HG02588 (cell line): ENCODE data around the gene RASA3.

Experiments used
- ATAC-seq: cut with Tn5 transposase; IDR thresholded peaks from one replicate; pipeline ENCODE4 v1.9.1; 2021; ENCODE audit warnings: mild to moderate bottlenecking, moderate library complexity; ENCODE audit not compliant: unreplicated experiment

Gene RASA3

DNA sequence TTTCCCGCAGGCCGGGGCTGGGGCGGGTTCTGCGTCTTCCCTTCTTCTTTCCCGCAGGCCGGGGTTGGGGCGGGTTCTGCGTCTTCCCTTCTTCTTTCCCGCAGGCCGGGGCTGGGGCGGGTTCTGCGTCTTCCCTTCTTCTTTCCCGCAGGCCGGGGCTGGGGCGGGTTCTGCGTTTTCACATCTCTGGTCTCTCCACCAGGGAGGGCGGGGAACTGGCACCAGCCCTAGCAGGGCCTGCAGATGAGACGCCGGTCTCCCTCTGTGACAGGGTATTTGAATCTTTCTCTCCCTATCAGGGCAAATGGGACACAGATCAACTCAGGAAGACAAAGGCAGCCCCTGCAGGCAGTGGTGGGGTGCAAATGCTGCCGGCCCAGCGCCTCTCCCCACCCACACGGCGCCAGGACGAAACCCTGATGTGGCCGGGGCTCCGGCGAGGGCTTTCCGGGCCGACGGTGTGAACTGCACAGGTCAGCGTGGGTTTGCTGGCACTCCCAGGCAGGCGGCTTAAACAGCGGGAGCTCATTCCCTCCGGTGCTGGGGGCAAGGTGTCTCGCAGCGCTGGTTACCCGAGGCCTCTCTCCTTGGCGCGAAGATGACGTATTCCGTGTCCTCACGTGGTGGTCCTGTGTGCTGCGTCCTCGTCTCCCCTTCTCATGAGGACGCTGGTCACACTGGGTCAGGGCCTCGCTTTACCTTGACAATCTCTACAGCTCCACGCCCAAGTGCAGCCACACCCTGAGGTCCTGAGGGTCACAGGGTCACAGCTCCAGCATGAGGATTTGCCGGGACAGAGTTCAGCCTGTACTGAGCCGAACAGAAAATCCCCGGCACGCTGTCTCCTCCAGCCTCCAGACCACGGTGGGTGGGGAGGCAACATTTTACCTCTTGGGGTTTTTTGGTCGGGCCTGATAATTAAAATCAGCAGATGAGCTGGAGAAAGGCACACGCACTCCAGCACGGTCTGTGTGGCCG, 157.8 kb downstream of the RASA3 start:
- no peak for ATAC-seq

GRCh38 chr13:113973218-113974164, 158.9 kb downstream of the RASA3 start, which contains the start of gene C13orf46:
TSS of gene C13orf46 (minus strand) at chr13:113974076. CDS start at chr13:113973997, 79 bp downstream.
- no peak for ATAC-seq

GRCh38 chr13:113972451-113973217, 159.8 kb downstream of the RASA3 start:
- ATAC-seq, result no peak

DNA sequence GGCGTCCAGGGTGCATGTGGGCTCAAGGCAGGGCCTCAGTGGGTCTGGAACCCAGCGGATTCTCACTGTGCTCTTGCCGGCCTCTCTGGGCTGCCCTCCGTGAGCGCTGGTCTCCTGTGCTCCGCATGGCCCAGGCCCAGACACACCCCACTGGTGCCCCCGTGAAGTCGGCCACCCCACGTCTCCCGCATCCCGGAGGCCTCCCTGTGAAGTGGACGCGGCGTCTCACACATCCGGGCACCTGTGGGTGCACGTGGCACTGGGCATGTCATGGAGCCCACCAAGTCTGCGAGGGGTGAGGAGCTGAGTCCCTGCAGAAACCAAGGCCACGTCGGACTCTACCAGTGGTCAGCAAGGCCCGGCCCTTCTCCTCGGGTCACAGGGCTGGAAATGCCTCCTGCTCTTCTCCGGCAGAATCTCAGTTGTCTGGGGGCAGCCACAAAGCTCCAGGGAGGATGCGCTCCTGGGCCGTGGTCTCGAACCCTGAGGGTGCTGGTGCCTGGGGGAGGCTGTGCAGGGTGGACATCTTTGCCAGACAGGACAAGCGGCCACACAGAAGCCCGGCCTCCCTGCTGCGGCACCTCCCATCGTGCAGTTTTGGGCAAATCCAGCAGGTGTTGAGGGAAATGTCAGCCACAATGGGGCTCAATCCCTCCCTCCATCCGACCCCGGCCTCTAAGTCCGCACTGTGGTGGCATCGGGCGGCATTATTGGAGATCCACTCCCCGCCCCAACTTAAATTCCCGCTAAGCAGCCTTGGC, 160.8 kb downstream of the RASA3 start:
- ATAC-seq, result no peak

GRCh38 chr13:113970810-113971470, 161.5 kb downstream of the RASA3 start:
- ATAC-seq, result no peak

DNA sequence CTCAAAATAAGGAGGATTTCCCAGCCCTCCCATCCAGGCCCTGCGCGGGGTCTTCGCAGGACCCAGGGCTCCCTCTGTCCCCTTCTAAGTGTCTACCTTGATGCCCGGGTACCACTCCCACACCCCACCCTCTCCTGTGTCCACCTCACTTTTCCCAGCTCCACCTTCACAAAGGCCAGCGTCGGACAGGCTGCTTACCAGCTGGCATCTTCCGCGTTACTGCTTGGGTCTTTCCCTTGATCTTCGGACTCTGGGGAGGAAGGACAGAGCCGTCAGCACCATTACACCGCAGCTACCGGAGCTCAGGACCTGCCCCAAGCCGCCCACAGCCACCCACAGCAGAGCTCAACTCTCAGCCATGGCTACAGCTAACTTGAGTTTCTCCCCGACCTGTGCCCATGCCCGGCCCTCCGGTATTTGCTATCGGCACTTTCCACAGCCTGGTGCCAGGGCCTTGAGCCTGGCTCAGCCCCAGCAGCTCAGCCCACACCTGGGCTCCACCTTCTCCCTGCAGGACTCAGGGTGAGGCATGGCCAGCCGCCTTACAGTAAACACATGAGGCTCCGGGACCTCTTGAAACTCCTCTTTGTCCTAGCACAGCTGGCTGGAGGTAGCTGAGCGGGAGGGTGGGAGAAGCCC, 162.3 kb downstream of the RASA3 start:
- no peak for ATAC-seq

GRCh38 chr13:113969311-113969972, 163.0 kb downstream of the RASA3 start:
- no peak for ATAC-seq

DNA sequence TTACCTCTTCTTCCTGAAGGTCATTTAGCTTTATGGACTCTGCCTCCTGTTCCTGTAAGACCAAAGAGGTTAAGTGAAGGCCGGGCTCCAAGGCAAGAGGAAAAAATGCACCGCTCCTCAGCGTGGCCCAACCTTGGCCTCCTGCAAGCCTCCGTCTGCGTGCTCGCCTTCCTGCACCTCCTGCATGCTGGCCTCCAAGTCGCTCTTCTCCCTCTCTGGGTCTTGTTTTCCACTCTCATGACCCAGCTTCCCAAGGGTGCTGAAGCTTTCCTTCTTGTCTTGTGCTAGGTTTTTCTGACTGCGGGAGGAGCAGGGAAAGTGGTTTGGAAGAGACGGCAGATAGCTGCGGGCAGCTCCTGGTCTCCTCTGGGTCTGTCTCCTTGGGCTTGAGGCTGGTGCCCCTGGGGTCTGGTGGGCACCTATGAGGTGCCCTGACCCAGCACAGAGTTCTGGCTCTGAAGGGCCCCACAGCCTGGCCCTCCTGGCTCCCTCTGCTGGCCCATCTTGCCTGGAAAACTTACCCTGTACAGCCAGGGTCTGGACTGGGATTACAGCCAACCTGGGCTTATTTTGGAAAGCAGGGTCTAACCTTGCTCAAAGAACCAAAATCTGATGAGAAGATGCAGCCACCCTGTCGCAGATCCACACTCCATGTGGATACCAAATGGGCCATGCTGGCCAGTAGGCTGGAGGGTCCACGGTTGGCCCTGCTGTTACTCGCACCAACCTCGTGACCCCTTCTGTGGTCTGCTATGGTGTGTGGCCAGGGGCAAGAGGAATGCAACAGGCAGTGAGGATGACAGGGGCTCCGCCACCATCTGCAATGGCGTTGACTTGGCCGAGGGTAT, 163.7 kb downstream of the RASA3 start:
- no peak for ATAC-seq

DNA sequence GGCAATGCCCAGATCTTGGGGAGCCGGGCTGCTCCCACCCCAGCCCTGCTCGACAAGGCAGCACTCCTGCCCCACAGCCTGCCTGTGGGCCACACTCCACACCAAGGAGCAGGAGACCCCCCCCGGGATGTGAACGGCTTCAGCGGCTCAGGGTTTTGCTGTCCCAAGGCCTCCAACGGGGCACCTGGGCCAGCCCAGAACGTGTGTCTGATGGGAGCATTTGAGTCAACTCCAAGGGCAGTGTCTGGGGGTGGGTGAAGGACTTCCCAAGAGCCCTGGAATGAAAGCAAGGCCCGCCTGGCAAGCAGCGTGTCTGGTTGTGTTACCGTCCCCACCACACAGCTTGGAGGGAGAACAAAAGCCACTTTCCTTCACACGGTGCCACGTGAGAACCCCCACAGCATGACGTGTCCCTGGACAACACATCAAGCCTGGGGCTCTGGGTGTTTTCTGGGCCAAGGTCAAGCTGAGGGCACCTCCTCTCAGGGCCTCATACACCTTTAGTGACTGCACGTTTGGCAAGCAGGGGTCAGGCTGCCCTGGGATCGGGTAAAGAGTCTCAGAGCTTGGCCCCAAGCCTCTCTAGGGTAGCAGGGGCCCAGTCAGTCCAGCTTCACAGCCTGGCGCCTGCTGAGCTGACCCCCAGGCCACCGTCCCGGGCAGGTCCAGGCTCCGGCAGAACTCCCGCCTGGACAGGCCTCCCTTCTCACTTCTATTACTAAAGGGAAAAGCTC, 164.5 kb downstream of the RASA3 start:
- ATAC-seq, result no peak

GRCh38 chr13:113967206-113967720, 165.2 kb downstream of the RASA3 start:
- no peak for ATAC-seq

GRCh38 chr13:113965968-113966884, 166.2 kb downstream of the RASA3 start:
- no peak for ATAC-seq

DNA sequence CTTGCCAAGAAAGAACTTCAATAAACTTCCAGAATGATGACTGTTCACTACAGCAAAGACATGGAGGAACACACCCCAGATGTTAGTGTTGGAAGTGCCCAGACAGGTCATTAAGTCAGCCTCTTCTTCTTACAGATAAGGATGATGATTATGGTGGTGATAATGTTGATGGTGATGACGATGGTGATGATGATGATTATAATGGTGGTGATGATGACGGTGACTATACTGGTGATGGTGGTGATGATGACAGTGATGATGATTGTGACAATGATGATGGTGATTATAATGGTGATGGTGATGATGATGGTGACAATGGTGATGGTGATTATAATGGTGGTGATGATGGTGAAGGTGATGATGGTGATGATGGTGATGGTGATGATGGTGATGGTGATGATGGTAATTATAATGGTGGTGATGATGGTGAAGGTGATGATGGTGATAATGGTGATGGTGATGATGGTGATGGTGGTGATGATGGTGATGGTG, 167.0 kb downstream of the RASA3 start:
- ATAC-seq, result no peak

- ATAC-seq, result no peak
Measured at GRCh38 chr13:113964251-113964995, 168.0 kb downstream of the RASA3 start.

- ATAC-seq, result no peak
Measured at GRCh38 chr13:113963376-113963775, 169.0 kb downstream of the RASA3 start.

- ATAC-seq, result no peak
Measured at GRCh38 chr13:113962975-113963374, 169.4 kb downstream of the RASA3 start.
